HG03280 (cell line): ENCODE results near the gene KCNMA1.
"Not testable (repeated sequence)": the region's sequence is repeated elsewhere in the genome, so short reads cannot be mapped to it uniquely, and the experiment has no call there.

ENCODE experiments used
- ATAC-seq: cut with Tn5 transposase; IDR thresholded peaks from one replicate; pipeline ENCODE4 v1.9.1; 2021; ENCODE audit warnings: mild to moderate bottlenecking, moderate library complexity; ENCODE audit not compliant: unreplicated experiment

Gene KCNMA1

GRCh38 chr10:77428691-77429395 is 208.8 kb downstream of the KCNMA1 start:
- ATAC-seq = no peak

- no peak for ATAC-seq
Measured at GRCh38 chr10:77424257-77424656, 213.4 kb downstream of the KCNMA1 start.

DNA sequence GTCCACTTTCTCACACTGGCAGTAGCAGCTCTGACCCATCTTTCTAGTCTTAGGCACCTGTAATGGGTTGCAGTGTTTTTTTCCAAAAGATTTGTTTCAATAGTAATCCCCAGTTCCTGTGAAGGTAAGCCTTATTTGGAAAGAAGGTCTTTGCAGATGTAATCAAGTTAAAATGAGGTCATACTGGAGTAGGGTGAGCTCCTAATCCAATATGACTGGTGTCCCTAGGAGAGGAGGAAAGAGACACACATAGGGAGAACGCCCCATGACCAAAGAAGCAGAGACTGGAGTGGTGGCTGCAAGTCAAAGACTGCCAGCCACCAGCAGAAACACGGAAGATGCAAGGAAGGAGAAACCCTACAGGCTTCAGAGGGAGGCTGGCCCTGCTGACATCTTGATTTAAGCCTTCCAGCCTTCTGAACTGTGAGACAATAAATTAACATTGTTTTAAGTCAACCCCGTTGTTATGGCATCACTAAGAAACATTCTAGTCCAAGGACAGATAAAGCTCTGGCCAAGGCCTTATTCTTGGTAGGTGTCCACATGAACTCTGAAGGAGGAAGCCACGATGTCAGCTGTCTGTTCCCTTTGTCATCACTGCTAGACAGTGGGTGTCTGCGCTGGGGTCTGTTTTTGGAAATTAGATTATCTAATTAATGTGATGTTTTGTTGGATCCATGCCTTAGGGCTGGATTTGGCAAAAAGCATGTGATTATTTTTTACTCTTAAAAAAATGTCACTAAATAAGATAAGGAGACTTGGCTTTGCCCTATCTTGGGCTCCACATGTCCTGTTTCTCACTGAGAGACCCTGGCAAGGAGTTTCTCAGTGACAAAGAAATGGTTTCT is 214.9 kb downstream of the KCNMA1 start:
- no peak for ATAC-seq

DNA sequence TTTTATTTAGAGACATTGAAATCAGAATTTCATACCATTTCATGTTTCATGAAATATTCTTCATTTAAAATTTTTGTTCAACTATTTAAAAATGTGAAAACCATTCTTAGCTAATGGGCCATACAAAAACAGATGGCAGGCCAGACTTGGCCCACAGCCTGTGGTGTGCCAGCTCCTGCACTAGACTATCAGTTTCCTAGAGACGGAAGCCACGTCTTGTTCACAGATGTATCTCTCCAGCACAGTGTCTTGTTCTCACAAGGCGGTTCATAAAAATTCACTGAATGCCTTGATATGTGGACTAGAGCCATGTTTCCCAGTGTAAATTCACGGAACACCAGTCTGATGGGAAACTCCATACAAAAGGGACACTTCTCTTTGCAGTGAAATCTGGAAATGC is 216.0 kb downstream of the KCNMA1 start:
- ATAC-seq = no peak

GRCh38 chr10:77420947-77421523 is 216.6 kb downstream of the KCNMA1 start:
- no peak for ATAC-seq

- ATAC-seq = no peak
Measured at GRCh38 chr10:77419979-77420378, 217.6 kb downstream of the KCNMA1 start.

- ATAC-seq = no peak
Measured at GRCh38 chr10:77419056-77419455, 218.6 kb downstream of the KCNMA1 start.

DNA sequence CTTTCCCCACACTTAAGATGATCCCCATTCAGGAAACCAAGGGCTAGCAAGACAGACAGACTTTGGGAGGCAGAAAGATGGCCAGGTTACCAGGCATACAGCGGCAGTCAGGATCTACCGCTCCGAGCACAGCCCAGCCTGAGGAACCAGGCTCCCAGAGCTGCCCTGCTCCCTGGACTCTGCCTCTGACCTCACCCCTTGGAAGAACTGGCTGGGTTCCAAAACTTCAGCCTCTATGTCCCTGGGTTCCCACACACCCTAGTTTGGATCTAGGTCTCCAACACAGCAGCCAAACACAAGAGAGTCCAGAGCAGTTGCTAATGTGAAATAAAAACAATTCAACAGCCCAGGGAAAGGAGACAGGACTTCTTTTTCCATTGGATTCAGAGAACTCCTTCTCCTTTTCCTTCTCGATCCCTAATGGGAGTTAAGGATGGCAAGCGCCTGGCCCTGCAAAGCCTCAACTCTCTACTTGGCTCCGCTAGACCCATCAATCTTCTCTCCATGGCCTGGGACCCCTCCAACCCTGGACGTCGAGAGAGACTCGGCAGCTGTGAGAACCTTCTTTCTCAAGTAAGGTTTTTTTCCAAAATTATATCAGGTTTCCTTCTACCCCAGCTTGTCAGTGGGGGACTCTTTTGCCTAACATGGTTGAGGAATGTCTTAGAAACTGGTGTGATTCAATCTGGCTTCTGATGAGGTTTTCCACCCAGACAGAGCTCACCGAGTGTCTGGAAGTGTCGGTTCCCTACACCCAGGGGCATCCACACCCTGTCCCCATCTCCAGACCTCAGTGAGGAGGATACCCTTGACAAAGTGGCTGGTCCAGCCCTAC is 219.6 kb downstream of the KCNMA1 start:
- no peak for ATAC-seq

DNA sequence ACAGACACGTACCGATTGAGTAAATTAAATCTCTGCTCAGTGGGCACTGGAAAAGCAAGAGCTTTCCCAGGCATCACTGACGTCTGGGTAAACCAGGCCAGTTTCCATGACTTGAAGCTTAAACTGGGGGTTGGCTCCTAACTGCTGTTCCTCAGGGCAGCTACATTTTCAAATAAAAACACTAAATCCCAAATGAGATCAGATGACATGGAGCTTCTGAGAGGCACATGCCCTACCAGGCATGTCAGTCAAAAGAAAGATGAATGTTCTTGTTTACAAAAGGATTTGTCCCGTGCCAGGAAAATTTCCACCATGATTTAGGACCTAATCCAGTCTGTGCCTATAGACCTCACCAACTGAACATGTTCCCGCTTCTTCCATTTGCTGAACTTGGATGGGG is 220.2 kb downstream of the KCNMA1 start:
- ATAC-seq = no peak

- no peak for ATAC-seq
Measured at GRCh38 chr10:77416311-77417135, 221.1 kb downstream of the KCNMA1 start.

DNA sequence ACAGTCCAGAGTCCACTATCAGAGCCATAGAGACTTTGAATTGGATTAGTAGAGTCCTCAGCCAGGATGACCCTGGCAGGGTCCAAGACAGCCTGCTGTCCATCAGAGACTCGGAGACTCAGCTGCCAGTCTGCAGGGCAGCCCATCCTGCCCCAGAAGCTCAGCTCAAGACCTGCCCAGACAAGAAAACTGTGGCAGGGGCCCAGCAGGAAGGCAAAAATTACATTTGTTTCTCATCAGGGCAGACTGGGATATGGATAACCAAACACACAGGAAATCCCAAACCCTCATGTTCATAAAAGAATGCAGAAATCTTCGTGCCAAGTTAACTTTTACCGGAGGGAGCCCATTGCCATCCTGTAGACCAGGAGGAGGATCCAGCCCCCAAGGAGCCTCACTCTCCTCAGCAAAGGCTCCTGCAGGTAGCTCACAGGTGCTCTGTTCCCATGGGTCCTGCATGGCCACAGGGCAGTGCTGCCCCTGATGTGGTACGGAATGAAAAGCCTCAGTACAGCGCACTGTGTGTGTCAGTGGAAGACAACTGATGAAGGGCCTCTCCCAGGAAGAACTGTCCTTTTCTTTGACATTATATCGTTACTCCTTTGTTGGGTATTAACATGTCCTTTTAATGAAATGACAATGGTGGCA is 222.2 kb downstream of the KCNMA1 start:
- no peak for ATAC-seq

DNA sequence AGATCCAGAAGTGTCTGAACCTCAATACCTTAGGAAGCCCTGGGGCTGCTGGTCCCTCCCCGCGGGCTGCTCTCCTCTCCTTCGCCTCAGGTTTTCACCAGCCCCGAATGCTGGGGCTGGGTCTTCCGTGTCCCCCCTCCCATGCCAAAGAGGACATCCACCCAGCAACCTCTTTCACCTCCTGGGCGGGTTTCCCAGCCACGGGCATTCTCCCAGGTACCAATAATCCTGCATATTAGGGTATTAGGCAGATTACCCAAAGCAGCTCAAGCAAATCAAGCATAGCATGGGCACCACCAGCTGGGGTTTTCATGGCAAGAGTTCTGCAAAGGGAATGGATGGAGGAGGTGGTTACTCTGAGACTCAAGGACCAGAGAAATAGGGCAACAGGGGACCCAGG is 224.4 kb downstream of the KCNMA1 start:
- ATAC-seq = no peak

- ATAC-seq = not testable (repeated sequence)
Measured at GRCh38 chr10:77412573-77413133, 225.0 kb downstream of the KCNMA1 start.

GRCh38 chr10:77411805-77412204 is 225.8 kb downstream of the KCNMA1 start:
- no peak for ATAC-seq

DNA sequence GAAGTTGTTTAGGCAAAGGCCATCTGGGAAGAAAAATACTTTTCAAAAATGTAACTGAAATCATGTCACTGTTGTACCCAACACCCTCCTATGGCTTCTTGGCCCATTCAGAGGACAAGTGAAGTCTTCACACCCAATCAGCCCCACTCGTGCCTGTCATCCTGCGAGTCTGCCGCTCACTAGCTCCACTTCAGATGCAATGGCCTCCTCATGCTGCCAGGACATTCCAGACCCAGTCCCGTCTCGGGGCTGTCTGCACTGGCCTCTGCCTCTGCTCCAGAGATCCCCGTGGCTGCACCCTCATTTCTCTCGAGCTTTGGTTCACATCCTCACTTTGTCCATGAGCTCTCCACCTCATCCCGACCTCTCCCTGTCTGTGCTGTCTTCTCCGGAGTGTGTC is 227.1 kb downstream of the KCNMA1 start:
- no peak for ATAC-seq

DNA sequence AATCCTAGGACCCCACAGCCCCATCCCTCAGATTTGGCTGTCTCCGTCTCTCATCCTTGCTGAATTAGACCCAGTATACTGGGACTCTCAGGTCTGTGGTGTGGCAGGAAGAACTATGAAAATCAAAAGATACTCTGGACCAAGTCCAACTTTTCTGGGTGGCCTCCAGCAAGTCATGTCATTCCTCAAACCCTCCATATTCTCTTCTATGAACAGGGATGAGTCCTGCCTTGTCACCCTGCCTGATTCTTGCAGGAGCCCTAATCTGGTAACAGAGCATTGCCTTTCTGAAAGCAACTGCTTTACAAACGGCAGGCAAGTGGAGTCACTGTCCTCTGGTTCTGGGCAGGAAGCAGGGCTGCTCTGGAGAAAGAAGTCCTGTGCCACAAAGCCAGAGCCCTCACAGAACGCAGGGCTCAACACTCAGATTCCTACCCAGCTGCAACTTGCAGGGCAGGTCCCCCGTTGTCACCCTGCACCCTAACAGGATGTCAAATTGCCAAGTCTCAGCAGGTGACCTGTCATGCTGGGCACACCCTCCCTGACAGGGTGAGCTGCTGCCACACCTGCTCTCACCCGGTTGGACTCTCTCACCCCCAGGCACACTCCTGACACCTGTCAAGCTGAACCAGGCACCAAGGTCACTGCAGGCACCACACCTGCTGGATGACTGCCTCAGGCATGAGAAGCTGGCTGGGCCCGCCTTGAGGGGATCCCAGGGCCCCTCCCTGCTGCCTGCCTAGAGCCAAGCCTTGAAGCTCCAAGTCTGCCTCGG is 227.7 kb downstream of the KCNMA1 start:
- no peak for ATAC-seq

DNA sequence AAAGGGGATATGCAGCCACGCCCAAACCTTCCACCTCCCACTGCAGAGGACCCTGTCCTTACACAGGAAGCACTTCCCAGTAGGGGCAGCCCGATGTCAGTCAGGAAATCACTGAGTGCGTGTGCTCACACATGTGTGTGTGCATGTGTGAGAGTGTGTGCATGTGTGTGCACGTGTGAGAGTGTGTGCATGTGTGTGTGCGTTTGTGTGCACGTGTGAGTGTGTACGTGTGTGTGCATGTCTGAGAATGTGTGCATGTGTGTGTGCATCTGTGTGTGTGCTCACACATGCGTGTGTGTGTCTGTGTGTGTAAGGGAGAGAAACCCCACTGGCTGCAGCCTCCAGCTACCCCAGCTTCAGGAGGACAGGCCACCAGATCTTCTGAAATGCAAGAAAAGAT is 229.3 kb downstream of the KCNMA1 start:
- ATAC-seq = no peak

- ATAC-seq = no peak
Measured at GRCh38 chr10:77406764-77407430, 230.7 kb downstream of the KCNMA1 start.
